Mesendoderm (in vitro differentiated cells): ENCODE measurements around the gene SEMA4A.

Experiments
- DNase-seq: peaks from one replicate; pipeline ENCODE4 v3.0.0; 2013
- H2AK5ac ChIP-seq: 2 replicates; pipeline ENCODE4 v1.6.1; 2013; ENCODE audit warnings: low read length, inconsistent platforms
- H2BK120ac ChIP-seq: 2 replicates; pipeline ENCODE4 v1.6.1; 2013; ENCODE audit warnings: low read depth, mild to moderate bottlenecking, low read length, moderate library complexity, mixed read lengths
- H2BK15ac ChIP-seq: replicated peaks from 2 replicates; pipeline ENCODE4 v1.6.1; 2013; ENCODE audit warnings: low read depth, mild to moderate bottlenecking, moderate library complexity
- H2BK5ac ChIP-seq: 2 replicates; pipeline ENCODE4 v1.6.1; 2013; ENCODE audit warnings: low read length, inconsistent platforms
- H3K18ac ChIP-seq: 2 replicates; pipeline ENCODE4 v1.6.1; 2013; ENCODE audit warnings: mild to moderate bottlenecking, low read length, mixed read lengths
- H3K23ac ChIP-seq: one replicate; pipeline ENCODE4 v1.6.1; 2013; ENCODE audit warnings: low read length
- H3K27ac ChIP-seq: 2 replicates; pipeline ENCODE4 v1.5.1; 2013; ENCODE audit warnings: low read depth, mild to moderate bottlenecking, inconsistent platforms, low read length, moderate library complexity
- H3K27me3 ChIP-seq: 2 replicates; pipeline ENCODE4 v1.6.1; 2013; ENCODE audit warnings: low read length, control low read depth, mild to moderate bottlenecking, inconsistent platforms; ENCODE audit not compliant: insufficient read depth, poor library complexity
- H3K36me3 ChIP-seq: 2 replicates; pipeline ENCODE4 v1.6.1; 2013; ENCODE audit warnings: low read length, inconsistent platforms; ENCODE audit not compliant: control insufficient read depth, insufficient read depth
- H3K4ac ChIP-seq: one replicate; pipeline ENCODE4 v1.6.1; 2013; ENCODE audit warnings: low read depth, mild to moderate bottlenecking, low read length, moderate library complexity
- H3K4me1 ChIP-seq: 2 replicates; pipeline ENCODE4 v1.6.1; 2013; ENCODE audit warnings: low read depth, low read length, inconsistent platforms; ENCODE audit not compliant: control insufficient read depth
- H3K4me2 ChIP-seq: 2 replicates; pipeline ENCODE4 v1.6.1; 2013; ENCODE audit warnings: low read length
- H3K4me3 ChIP-seq: 2 replicates; pipeline ENCODE4 v1.5.1; 2013; ENCODE audit warnings: mild to moderate bottlenecking, low read length
- H3K56ac ChIP-seq: one replicate; pipeline ENCODE4 v1.6.1; 2013; ENCODE audit warnings: low read length
- H3K79me1 ChIP-seq: 2 replicates; pipeline ENCODE4 v1.6.1; 2013; ENCODE audit warnings: low read length, inconsistent platforms
- H3K79me2 ChIP-seq: 2 replicates; pipeline ENCODE4 v1.6.1; 2013; ENCODE audit warnings: mild to moderate bottlenecking, low read length; ENCODE audit not compliant: control insufficient read depth, insufficient read depth
- H3K9ac ChIP-seq: 2 replicates; pipeline ENCODE4 v1.6.1; 2013; ENCODE audit warnings: low read length, inconsistent platforms
- H4K5ac ChIP-seq: one replicate; pipeline ENCODE4 v1.6.1; 2013; ENCODE audit warnings: low read length
- H4K8ac ChIP-seq: one replicate; pipeline ENCODE4 v1.6.1; 2013; ENCODE audit warnings: low read depth, mild to moderate bottlenecking, control low read depth, low read length, moderate library complexity
- WGBS: extraction: QIAGEN DNeasy Blood & Tissue Kit; methylation state at CpG from one replicate; pipeline ENCODE4 v1.1.7; 2013; ENCODE audit warnings: low lambda C conversion rate, missing lambda C conversion rate; ENCODE audit not compliant: insufficient coverage; ENCODE audit errors: extremely low coverage; 5-methylcytosine and 5-hydroxymethylcytosine counted together

The SEMA4A gene

GRCh38 chr1:156140879-156141707 is 12.3 kb upstream of the SEMA4A start:
- Histone ChIP-seq H3K23ac (no peak overlapping the region), H3K9ac (no peak overlapping the region), H2AK5ac (no peak overlapping the region), H3K56ac (peak overlapping the region; percentile 27), H2BK15ac (no peak overlapping the region), H3K4me2 (no peak overlapping the region), H3K27ac (no peak overlapping the region), H3K18ac (no peak overlapping the region), H2BK5ac (no peak overlapping the region), H3K4me3 (no peak overlapping the region), H2BK120ac (no peak overlapping the region), H3K4ac (no peak overlapping the region), H3K4me1 (no peaks in the 10 kb centered on the region), H3K79me2 (no peaks in the 10 kb centered on the region), H4K5ac (no peak overlapping the region), H4K8ac (no peak overlapping the region), H3K27me3 (no peaks in the 10 kb centered on the region), H3K36me3 (peaks cover 11% of the 10 kb centered on the region), H3K79me1 (no peaks in the 10 kb centered on the region)
- WGBS, result no CpG with 5 or more reads among the region's 20 CpGs
- DNase-seq, result peak; percentile 81

DNA sequence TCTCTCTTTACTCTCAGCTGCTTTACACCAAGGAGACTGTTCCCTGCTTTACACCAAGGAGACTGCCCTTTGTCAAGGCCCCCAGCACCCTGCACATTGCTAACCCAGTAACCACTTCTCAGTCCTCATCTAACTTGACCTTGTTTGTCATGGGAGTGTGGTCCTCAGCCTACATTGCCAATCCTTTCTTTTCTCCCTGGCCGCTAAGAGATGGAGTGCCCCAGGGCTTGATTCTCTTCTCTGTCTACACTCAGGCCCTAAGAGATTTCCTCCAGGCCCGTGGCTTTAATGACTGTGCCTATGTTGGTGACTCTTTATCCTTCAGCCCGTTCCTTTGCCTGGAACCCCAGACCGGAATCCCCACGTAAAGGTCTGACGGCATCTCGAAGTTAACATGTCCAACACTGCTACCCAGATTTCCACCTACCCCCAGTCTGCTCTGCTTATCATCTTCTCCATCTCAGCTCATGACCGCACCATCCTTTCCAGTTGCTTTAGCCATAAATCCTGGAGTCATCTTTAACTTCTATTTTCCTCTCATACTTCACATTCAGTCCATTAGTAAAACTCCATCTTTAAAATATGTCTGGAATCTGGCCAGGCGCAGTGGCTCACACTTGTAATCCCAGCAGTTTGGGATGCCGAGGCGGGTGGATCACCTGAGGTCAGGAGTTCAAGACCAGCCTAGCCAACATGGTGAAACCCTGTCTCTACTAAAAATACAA is 9.5 kb upstream of the SEMA4A start:
- Histone ChIP-seq H3K56ac (peak overlapping the region; percentile 0), H2AK5ac (no peak overlapping the region), H3K4me2 (no peak overlapping the region), H3K36me3 (no peaks in the 10 kb centered on the region), H4K8ac (no peak overlapping the region), H3K79me1 (no peaks in the 10 kb centered on the region), H2BK5ac (no peak overlapping the region), H3K9ac (no peak overlapping the region), H3K4me1 (peaks cover 6% of the 10 kb centered on the region), H2BK15ac (no peak overlapping the region), H3K79me2 (no peaks in the 10 kb centered on the region), H4K5ac (no peak overlapping the region), H3K23ac (no peak overlapping the region), H3K4ac (no peak overlapping the region), H3K4me3 (no peak overlapping the region), H3K18ac (no peak overlapping the region), H3K27me3 (no peaks in the 10 kb centered on the region), H3K27ac (no peak overlapping the region), H2BK120ac (no peak overlapping the region)
- DNase-seq, result no peak
- no CpG with 5 or more reads among the region's 11 CpGs for WGBS

- no peak overlapping the region for H3K23ac ChIP-seq
- H3K4ac ChIP-seq, result no peak overlapping the region
- no peak overlapping the region for H2BK15ac ChIP-seq
- no peak overlapping the region for H3K9ac ChIP-seq
- DNase-seq, result no peak
- no peak overlapping the region for H3K4me2 ChIP-seq
- no CpG with 5 or more reads among the region's 5 CpGs for WGBS
- H3K4me1 ChIP-seq, result peaks cover 8% of the 10 kb centered on the region
- H3K79me2 ChIP-seq, result no peaks in the 10 kb centered on the region
- no peak overlapping the region for H2BK5ac ChIP-seq
- no peak overlapping the region for H4K5ac ChIP-seq
- no peaks in the 10 kb centered on the region for H3K27me3 ChIP-seq
- no peak overlapping the region for H3K56ac ChIP-seq
- H2BK120ac ChIP-seq, result no peak overlapping the region
- H4K8ac ChIP-seq, result no peak overlapping the region
- no peak overlapping the region for H3K18ac ChIP-seq
- H2AK5ac ChIP-seq, result no peak overlapping the region
- H3K79me1 ChIP-seq, result no peaks in the 10 kb centered on the region
- no peak overlapping the region for H3K27ac ChIP-seq
- H3K4me3 ChIP-seq, result no peak overlapping the region
- no peaks in the 10 kb centered on the region for H3K36me3 ChIP-seq
These were observed 8.6 kb upstream of the SEMA4A start for GRCh38 chr1:156144742-156145141.

- no peak overlapping the region for H3K18ac ChIP-seq
- H3K79me2 ChIP-seq, result no peaks in the 10 kb centered on the region
- H2BK120ac ChIP-seq, result no peak overlapping the region
- H3K4me1 ChIP-seq, result peaks cover 14% of the 10 kb centered on the region
- no peaks in the 10 kb centered on the region for H3K36me3 ChIP-seq
- no CpG with 5 or more reads among the region's 2 CpGs for WGBS
- no peak overlapping the region for H3K4me2 ChIP-seq
- no peak overlapping the region for H3K23ac ChIP-seq
- H2AK5ac ChIP-seq, result no peak overlapping the region
- no peak overlapping the region for H3K4ac ChIP-seq
- H2BK15ac ChIP-seq, result no peak overlapping the region
- H3K56ac ChIP-seq, result no peak overlapping the region
- H2BK5ac ChIP-seq, result no peak overlapping the region
- no peak overlapping the region for H3K27ac ChIP-seq
- no peaks in the 10 kb centered on the region for H3K79me1 ChIP-seq
- no peaks in the 10 kb centered on the region for H3K27me3 ChIP-seq
- DNase-seq, result no peak
- no peak overlapping the region for H4K8ac ChIP-seq
- H4K5ac ChIP-seq, result no peak overlapping the region
- H3K4me3 ChIP-seq, result no peak overlapping the region
- no peak overlapping the region for H3K9ac ChIP-seq
These were observed 7.8 kb upstream of the SEMA4A start for GRCh38 chr1:156145650-156146019.

DNA sequence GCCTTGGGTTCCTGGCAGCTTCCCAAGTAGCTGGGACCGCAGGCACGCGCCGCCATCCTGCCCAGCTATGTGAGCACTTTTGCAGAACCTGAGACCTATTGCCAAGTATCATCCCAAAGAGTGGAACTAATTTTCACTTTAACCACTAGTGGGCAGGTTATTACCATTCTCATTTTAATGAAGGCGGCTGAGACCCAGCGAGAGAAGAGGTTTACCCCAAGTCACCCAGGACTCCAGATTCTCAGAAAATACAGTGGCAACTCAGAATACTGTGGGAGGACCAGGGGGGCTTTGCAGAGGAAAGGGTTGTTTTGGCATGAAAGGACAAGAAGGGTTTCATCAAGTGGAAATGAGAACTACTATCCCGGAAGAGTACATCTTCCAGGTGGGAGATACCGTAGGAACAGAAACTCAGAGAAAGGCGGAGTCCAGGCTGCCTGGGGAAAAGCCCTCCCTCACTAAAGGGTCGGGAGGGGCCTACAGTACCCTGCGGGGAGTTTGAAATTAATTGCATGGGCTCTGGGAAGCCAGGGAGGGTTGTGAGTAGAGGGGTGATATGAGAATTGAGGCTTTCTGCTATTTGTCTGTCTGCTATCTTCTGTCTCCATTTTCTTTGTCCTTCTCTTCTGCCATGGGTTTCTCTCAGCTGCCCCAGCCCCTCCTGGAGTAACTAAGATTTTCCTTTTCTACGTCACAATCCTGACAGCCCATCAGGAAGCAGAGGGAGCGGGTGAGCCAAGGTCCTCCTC is 7.2 kb upstream of the SEMA4A start:
- Histone ChIP-seq H3K4me2 (peak overlapping the region; percentile 6), H2BK5ac (peak overlapping the region; percentile 69), H4K8ac (peak overlapping the region; percentile 78), H2BK15ac (peak overlapping the region; percentile 3), H3K9ac (peak overlapping the region; percentile 63), H4K5ac (no peak overlapping the region), H2AK5ac (peak overlapping the region; percentile 96), H3K23ac (peak overlapping the region; percentile 48), H3K27ac (peak overlapping the region; percentile 46), H3K56ac (peak overlapping the region; percentile 77), H3K4ac (peak overlapping the region; percentile 57), H3K18ac (peak overlapping the region; percentile 30), H3K4me3 (no peak overlapping the region), H3K27me3 (no peaks in the 10 kb centered on the region), H2BK120ac (peak overlapping the region; percentile 7), H3K4me1 (peaks cover 15% of the 10 kb centered on the region), H3K79me2 (no peaks in the 10 kb centered on the region), H3K79me1 (no peaks in the 10 kb centered on the region), H3K36me3 (no peaks in the 10 kb centered on the region)
- DNase-seq, result peak; percentile 87
- WGBS, result no CpG with 5 or more reads among the region's 13 CpGs
